Fibroblast of peridontal ligament (primary cell): ENCODE results near the gene ABCC3.

Experiments used
- DNase-seq: peaks from one replicate; pipeline ENCODE4 v3.0.0-alpha.2; 2010; ENCODE audit errors: extremely low read depth

Gene ABCC3

GRCh38 chr17:50627036-50627781 lies 7.5 kb upstream of the ABCC3 start:
- DNase-seq, result no peak

GRCh38 chr17:50627782-50628601 lies 6.7 kb upstream of the ABCC3 start:
- DNase-seq, result no peak

- DNase-seq, result no peak
These were observed 4.8 kb upstream of the ABCC3 start for GRCh38 chr17:50629902-50630301.

GRCh38 chr17:50630524-50631194 lies 4.0 kb upstream of the ABCC3 start:
- DNase-seq, result no peak

GRCh38 chr17:50631195-50631907 lies 3.3 kb upstream of the ABCC3 start:
- DNase-seq, result no peak

GRCh38 chr17:50631908-50632571 lies 2.6 kb upstream of the ABCC3 start:
- no peak for DNase-seq

GRCh38 chr17:50632637-50633036 lies 2.0 kb upstream of the ABCC3 start:
- DNase-seq, result no peak

- DNase-seq, result no peak
These were observed 998 bp upstream of the ABCC3 start for GRCh38 chr17:50633683-50634082.

GRCh38 chr17:50634915-50635731 lies 442 bp downstream of the ABCC3 start:
- DNase-seq, result no peak

- DNase-seq, result no peak
These were observed 976 bp downstream of the ABCC3 start for GRCh38 chr17:50635732-50635981.

- no peak for DNase-seq
These were observed 1.5 kb downstream of the ABCC3 start for GRCh38 chr17:50635982-50636803.

- DNase-seq, result no peak
These were observed 2.1 kb downstream of the ABCC3 start for GRCh38 chr17:50636804-50637195.

GRCh38 chr17:50637829-50638605 lies 3.3 kb downstream of the ABCC3 start:
- no peak for DNase-seq

GRCh38 chr17:50638606-50638965 lies 3.9 kb downstream of the ABCC3 start:
- no peak for DNase-seq

- peak; percentile 91 for DNase-seq
These were observed 4.5 kb downstream of the ABCC3 start for GRCh38 chr17:50638966-50639713.

GRCh38 chr17:50640686-50641351 lies 6.1 kb downstream of the ABCC3 start:
- DNase-seq, result no peak

- no peak for DNase-seq
These were observed 6.7 kb downstream of the ABCC3 start for GRCh38 chr17:50641357-50641756.
